ENCODE measurements around the gene ST3GAL3.

Gene ST3GAL3

GRCh38 chr1:43880604-43881003, 173.3 kb downstream of the ST3GAL3 start:
- DNase-seq = no peak

GRCh38 chr1:43881415-43881814, 174.1 kb downstream of the ST3GAL3 start:
- DNase-seq = no peak

GRCh38 chr1:43882763-43883162, 175.4 kb downstream of the ST3GAL3 start:
- DNase-seq = no peak

- no peak for DNase-seq
Observed at GRCh38 chr1:43883321-43883720, 176.0 kb downstream of the ST3GAL3 start.

- no peak for DNase-seq
Observed at GRCh38 chr1:43885279-43885801, 178.0 kb downstream of the ST3GAL3 start.

- no peak for DNase-seq
Observed at GRCh38 chr1:43887748-43888147, 180.4 kb downstream of the ST3GAL3 start.

GRCh38 chr1:43890815-43891214, 183.5 kb downstream of the ST3GAL3 start:
- DNase-seq = no peak

GRCh38 chr1:43893006-43893405, 185.7 kb downstream of the ST3GAL3 start:
- DNase-seq = no peak

GRCh38 chr1:43898981-43899380, 191.6 kb downstream of the ST3GAL3 start:
- no peak for DNase-seq

- no peak for DNase-seq
Observed at GRCh38 chr1:43900386-43900785, 193.1 kb downstream of the ST3GAL3 start.

GRCh38 chr1:43901196-43901961, 194.0 kb downstream of the ST3GAL3 start:
- no peak for DNase-seq

- DNase-seq = no peak
Observed at GRCh38 chr1:43902058-43902831, 194.9 kb downstream of the ST3GAL3 start.

- DNase-seq = no peak
Observed at GRCh38 chr1:43904660-43905551, 197.6 kb downstream of the ST3GAL3 start.

GRCh38 chr1:43908226-43908625, 200.9 kb downstream of the ST3GAL3 start:
- DNase-seq = no peak

- no peak for DNase-seq
Observed at GRCh38 chr1:43908858-43909257, 201.5 kb downstream of the ST3GAL3 start.

GRCh38 chr1:43910343-43910742, 203.0 kb downstream of the ST3GAL3 start:
- DNase-seq = no peak

GRCh38 chr1:43912607-43913006, 205.3 kb downstream of the ST3GAL3 start:
- no peak for DNase-seq

- no peak for DNase-seq
Observed at GRCh38 chr1:43913051-43913501, 205.7 kb downstream of the ST3GAL3 start.

- no peak for DNase-seq
Observed at GRCh38 chr1:43913666-43914360, 206.5 kb downstream of the ST3GAL3 start.

- DNase-seq = no peak
Observed at GRCh38 chr1:43914576-43915525, 207.5 kb downstream of the ST3GAL3 start.

GRCh38 chr1:43919906-43920305, 212.6 kb downstream of the ST3GAL3 start:
- DNase-seq = no peak

Data from activated CD4-positive, alpha-beta T cell treated with anti-CD3 and anti-CD28 coated beads, Interleukin-2, amount 50 U/mL, for 4 hours (primary cell).